ENCODE results near the gene MDP1.
"Not testable (repeated sequence)": the region's sequence is repeated elsewhere in the genome, so short reads cannot be mapped to it uniquely, and the experiment has no call there.

Gene MDP1

GRCh38 chr14:24231263-24232120 is 15.6 kb upstream of the MDP1 start:
- DNase-seq = no peak

GRCh38 chr14:24228902-24229301 is 13.0 kb upstream of the MDP1 start:
- DNase-seq = no peak

- no peak for DNase-seq
These were observed 10.6 kb upstream of the MDP1 start for GRCh38 chr14:24226473-24226872.

- DNase-seq = no peak
These were observed 8.8 kb upstream of the MDP1 start for GRCh38 chr14:24224618-24225071.

- DNase-seq = not testable (repeated sequence)
These were observed 7.1 kb upstream of the MDP1 start for GRCh38 chr14:24222987-24223386.

GRCh38 chr14:24219521-24219920 is 3.7 kb upstream of the MDP1 start:
- no peak for DNase-seq

- no peak for DNase-seq
These were observed 3.2 kb upstream of the MDP1 start for GRCh38 chr14:24219080-24219479.

- DNase-seq = not testable (repeated sequence)
These were observed 1.0 kb upstream of the MDP1 start for GRCh38 chr14:24216876-24217275.

- DNase-seq = no peak
These were observed 456 bp upstream of the MDP1 start for GRCh38 chr14:24216345-24216699.

- no peak for DNase-seq
These were observed 1.8 kb downstream of the MDP1 start for GRCh38 chr14:24213866-24214662.

GRCh38 chr14:24212924-24213865 is 2.7 kb downstream of the MDP1 start, which contains the start of gene CHMP4A:
Gene CHMP4A, minus strand, starts transcription at chr14:24213488. Its CDS starts 49 bp downstream, at chr14:24213439.
- peak; percentile 94 to 95 for DNase-seq

- no peak for DNase-seq
These were observed 4.6 kb downstream of the MDP1 start for GRCh38 chr14:24211311-24211710.

- DNase-seq = no peak
These were observed 8.2 kb downstream of the MDP1 start for GRCh38 chr14:24207625-24208024.

- DNase-seq = no peak
These were observed 8.7 kb downstream of the MDP1 start for GRCh38 chr14:24207104-24207551.

- DNase-seq = no peak
These were observed 9.4 kb downstream of the MDP1 start for GRCh38 chr14:24206260-24207103.

GRCh38 chr14:24204163-24205146 is 11.4 kb downstream of the MDP1 start:
- DNase-seq = no peak

GRCh38 chr14:24203249-24203886 is 12.5 kb downstream of the MDP1 start:
- DNase-seq = not testable (repeated sequence)

GRCh38 chr14:24202538-24202937 is 13.3 kb downstream of the MDP1 start:
- not testable (repeated sequence) for DNase-seq

GRCh38 chr14:24198814-24199524 is 16.9 kb downstream of the MDP1 start:
- DNase-seq = no peak

Data from activated CD4-positive, alpha-beta T cell treated with anti-CD3 and anti-CD28 coated beads, Interleukin-2, amount 50 U/mL, for 4 hours (primary cell).